ENCODE measurements around the gene PAMR1. TPM values are rescaled to one million over a fixed set of nuclear protein-coding genes. Genes with fewer than 3 reads are reported as not detected.

The PAMR1 gene
- total and polyA plus RNA-seq, 10 of the 15 experiments (the other 5 are each of a cell fraction or from before 2014, with no cell fraction given) = 0.04 TPM; not detected in 9

DNA sequence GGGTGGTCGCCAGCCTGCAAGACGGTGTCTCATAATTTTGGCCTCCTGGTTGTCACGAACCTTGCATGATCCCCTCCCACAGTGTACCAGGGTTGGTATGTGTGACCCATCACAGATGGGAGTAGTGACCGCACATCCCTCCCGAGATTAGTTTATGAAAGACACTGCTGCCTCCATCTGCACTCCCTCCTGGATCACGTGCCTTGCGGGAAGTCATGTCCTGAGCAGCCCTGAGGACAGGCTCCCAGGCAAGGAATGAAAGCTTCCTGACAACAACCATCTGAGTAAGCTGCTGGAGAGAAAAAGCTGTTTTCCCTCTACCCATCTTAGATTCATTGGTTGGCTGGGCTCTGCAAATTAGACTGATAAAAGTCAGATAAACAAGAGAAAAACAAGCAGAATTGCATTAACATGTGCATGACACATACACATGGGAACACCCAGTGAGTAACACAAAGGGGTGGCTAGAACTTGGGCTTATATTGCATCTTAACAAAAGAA lies 14.4 kb upstream of the PAMR1 start (continued):
- TF ChIP-seq, protein P1, sequence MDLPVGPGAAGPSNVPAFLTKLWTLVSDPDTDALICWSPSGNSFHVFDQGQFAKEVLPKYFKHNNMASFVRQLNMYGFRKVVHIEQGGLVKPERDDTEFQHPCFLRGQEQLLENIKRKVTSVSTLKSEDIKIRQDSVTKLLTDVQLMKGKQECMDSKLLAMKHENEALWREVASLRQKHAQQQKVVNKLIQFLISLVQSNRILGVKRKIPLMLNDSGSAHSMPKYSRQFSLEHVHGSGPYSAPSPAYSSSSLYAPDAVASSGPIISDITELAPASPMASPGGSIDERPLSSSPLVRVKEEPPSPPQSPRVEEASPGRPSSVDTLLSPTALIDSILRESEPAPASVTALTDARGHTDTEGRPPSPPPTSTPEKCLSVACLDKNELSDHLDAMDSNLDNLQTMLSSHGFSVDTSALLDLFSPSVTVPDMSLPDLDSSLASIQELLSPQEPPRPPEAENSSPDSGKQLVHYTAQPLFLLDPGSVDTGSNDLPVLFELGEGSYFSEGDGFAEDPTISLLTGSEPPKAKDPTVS (IDR thresholded peaks at IDR 0.05; ENCODE audit: low read depth, low read length) = no peak
- TF ChIP-seq RCOR1 (conservative IDR thresholded peaks at IDR 0.05; ENCODE audit: low read depth, low read length) (no peak), MXI1 (IDR thresholded peaks at IDR 0.05; ENCODE audit: low read depth, low read length) (no peak)

DNA sequence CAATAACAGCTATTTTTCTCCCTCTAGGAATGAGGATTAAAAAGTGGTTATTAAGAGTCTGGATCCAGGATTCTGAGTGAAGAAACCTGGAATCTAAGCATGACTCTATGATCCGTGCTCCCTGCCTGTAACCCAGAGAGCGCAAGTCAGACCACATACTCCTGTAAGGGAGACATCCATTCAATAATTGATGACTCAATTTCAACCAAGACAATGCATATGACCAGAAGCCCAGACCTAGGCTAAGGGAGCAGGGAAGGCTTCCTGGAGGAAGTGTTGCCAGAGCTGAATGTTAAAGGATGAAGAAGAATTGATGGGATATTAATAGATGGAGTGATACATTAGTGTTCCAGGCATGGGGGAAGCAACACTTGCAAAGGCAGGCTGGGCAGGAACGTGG lies 13.8 kb upstream of the PAMR1 start:
- no TSS peak for BruUV-seq (replicated peaks)
- CTCF ChIA-PET = no interaction called here
- H3K9me3 ChIP-seq (replicated peaks; ENCODE audit: control insufficient read depth, insufficient read depth, low read length) = no peaks in the 10 kb centered on the region; the same call in 2 of the 3 replicates
- DNase-seq (ENCODE audit: low read depth, low spot score) = no peak
- H3K27ac ChIP-seq (ENCODE audit: control insufficient read depth, insufficient read depth) = no peak overlapping the region
- no peak overlapping the region for H3K9ac ChIP-seq (ENCODE audit: control insufficient read depth, insufficient read depth, low read length)
- H3K4me1 ChIP-seq (ENCODE audit: control insufficient read depth, insufficient read depth, low read length) = no peaks in the 10 kb centered on the region
- peaks cover 0 to 4% of the 10 kb centered on the region in 2 experiments; a peak in 3 of 4 replicates for H3K27me3 ChIP-seq (replicated peaks in 1 of 2; ENCODE audit: control insufficient read depth in 2 of 2, insufficient read depth in 2 of 2, low read length in 1 of 2)
- TF ChIP-seq PAX5 (IDR thresholded peaks at IDR 0.05; ENCODE audit: borderline replicate concordance, low read depth, low read length) = no peak
- TF ChIP-seq RUNX3 (IDR thresholded peaks at IDR 0.05; ENCODE audit: low read length) = no peak
- TF ChIP-seq, protein P2, sequence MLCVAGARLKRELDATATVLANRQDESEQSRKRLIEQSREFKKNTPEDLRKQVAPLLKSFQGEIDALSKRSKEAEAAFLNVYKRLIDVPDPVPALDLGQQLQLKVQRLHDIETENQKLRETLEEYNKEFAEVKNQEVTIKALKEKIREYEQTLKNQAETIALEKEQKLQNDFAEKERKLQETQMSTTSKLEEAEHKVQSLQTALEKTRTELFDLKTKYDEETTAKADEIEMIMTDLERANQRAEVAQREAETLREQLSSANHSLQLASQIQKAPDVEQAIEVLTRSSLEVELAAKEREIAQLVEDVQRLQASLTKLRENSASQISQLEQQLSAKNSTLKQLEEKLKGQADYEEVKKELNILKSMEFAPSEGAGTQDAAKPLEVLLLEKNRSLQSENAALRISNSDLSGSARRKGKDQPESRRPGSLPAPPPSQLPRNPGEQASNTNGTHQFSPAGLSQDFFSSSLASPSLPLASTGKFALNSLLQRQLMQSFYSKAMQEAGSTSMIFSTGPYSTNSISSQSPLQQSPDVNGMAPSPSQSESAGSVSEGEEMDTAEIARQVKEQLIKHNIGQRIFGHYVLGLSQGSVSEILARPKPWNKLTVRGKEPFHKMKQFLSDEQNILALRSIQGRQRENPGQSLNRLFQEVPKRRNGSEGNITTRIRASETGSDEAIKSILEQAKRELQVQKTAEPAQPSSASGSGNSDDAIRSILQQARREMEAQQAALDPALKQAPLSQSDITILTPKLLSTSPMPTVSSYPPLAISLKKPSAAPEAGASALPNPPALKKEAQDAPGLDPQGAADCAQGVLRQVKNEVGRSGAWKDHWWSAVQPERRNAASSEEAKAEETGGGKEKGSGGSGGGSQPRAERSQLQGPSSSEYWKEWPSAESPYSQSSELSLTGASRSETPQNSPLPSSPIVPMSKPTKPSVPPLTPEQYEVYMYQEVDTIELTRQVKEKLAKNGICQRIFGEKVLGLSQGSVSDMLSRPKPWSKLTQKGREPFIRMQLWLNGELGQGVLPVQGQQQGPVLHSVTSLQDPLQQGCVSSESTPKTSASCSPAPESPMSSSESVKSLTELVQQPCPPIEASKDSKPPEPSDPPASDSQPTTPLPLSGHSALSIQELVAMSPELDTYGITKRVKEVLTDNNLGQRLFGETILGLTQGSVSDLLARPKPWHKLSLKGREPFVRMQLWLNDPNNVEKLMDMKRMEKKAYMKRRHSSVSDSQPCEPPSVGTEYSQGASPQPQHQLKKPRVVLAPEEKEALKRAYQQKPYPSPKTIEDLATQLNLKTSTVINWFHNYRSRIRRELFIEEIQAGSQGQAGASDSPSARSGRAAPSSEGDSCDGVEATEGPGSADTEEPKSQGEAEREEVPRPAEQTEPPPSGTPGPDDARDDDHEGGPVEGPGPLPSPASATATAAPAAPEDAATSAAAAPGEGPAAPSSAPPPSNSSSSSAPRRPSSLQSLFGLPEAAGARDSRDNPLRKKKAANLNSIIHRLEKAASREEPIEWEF (IDR thresholded peaks at IDR 0.05; ENCODE audit: insufficient replicate concordance, low read depth, low read length) = no peak
- TF ChIP-seq, protein P3, sequence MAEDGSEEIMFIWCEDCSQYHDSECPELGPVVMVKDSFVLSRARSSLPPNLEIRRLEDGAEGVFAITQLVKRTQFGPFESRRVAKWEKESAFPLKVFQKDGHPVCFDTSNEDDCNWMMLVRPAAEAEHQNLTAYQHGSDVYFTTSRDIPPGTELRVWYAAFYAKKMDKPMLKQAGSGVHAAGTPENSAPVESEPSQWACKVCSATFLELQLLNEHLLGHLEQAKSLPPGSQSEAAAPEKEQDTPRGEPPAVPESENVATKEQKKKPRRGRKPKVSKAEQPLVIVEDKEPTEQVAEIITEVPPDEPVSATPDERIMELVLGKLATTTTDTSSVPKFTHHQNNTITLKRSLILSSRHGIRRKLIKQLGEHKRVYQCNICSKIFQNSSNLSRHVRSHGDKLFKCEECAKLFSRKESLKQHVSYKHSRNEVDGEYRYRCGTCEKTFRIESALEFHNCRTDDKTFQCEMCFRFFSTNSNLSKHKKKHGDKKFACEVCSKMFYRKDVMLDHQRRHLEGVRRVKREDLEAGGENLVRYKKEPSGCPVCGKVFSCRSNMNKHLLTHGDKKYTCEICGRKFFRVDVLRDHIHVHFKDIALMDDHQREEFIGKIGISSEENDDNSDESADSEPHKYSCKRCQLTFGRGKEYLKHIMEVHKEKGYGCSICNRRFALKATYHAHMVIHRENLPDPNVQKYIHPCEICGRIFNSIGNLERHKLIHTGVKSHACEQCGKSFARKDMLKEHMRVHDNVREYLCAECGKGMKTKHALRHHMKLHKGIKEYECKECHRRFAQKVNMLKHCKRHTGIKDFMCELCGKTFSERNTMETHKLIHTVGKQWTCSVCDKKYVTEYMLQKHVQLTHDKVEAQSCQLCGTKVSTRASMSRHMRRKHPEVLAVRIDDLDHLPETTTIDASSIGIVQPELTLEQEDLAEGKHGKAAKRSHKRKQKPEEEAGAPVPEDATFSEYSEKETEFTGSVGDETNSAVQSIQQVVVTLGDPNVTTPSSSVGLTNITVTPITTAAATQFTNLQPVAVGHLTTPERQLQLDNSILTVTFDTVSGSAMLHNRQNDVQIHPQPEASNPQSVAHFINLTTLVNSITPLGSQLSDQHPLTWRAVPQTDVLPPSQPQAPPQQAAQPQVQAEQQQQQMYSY (CRISPR knock-in tag; IDR thresholded peaks at IDR 0.05) = no peak
- TF ChIP-seq MTA3 (IDR thresholded peaks at IDR 0.05; ENCODE audit: borderline replicate concordance, low read length) = no peak
- TF ChIP-seq TCF3 (IDR thresholded peaks at IDR 0.05; ENCODE audit: borderline replicate concordance, insufficient read depth, low read depth, low read length) = no peak
- FAIRE-seq = no peak
- SMC1A ChIA-PET (ENCODE audit: uncharacterized antibody, unreplicated experiment) = no interaction called here
- no peak overlapping the region for H3K4me3 ChIP-seq
- H2AFZ ChIP-seq (ENCODE audit: control insufficient read depth, low read depth, low read length) = no peak overlapping the region
- no peaks in the 10 kb centered on the region for H3K36me3 ChIP-seq (ENCODE audit: control insufficient read depth in 2 of 2, insufficient read depth in 2 of 2, low read length in 1 of 2)
- in situ Hi-C loops (cut with MboI) = no loop called here
- POLR2A ChIA-PET = no interaction called here
- H3K4me2 ChIP-seq (ENCODE audit: control insufficient read depth, insufficient read depth) = no peak overlapping the region
- 11% methylated on average over 3 of the region's 3 CpGs for WGBS (ENCODE audit: insufficient coverage, insufficient replicate concordance, low lambda C conversion rate, missing lambda C conversion rate)
- RAD21 ChIA-PET (ENCODE audit: unreplicated experiment) = no interaction called here
- no peaks in the 10 kb centered on the region for H3K79me2 ChIP-seq (ENCODE audit: control insufficient read depth, insufficient read depth, low read length)
- intact Hi-C loops (cut with micrococcal nuclease; ENCODE audit: unreplicated experiment) = no loop called here
- no peak for ATAC-seq
- H4K20me1 ChIP-seq (ENCODE audit: control insufficient read depth, insufficient read depth) = no peaks in the 10 kb centered on the region; the same call in 1 of the 2 replicates
